SU-DHL-6 (cell line): Measurements from ENCODE around the gene GP1BA.

ENCODE experiments used
- H2AFZ ChIP-seq: fragments of 200-600 bp; sonication (generic); 2 replicates; pipeline ENCODE4 v1.6.1; 2014; ENCODE audit warnings: low read depth, mild to moderate bottlenecking, moderate library complexity, mixed read lengths, antibody characterized with exemption, low read length; ENCODE audit not compliant: severe bottlenecking
- H3F3A ChIP-seq: fragments of 200-600 bp; shearing (Covaris generic); 2 replicates; pipeline ENCODE4 v1.6.0; 2016; ENCODE audit warnings: antibody characterized with exemption, mild to moderate bottlenecking; ENCODE audit not compliant: insufficient read depth
- H3K27ac ChIP-seq: fragments of 200-600 bp; sonication (generic); 2 replicates; pipeline ENCODE4 v1.5.1; 2016; ENCODE audit warnings: low read depth, mild to moderate bottlenecking, low read length, moderate library complexity, mixed read lengths
- H3K27me3 ChIP-seq: fragments of 200-600 bp; sonication (generic), shearing (Covaris generic); 2 replicates; pipeline ENCODE4 v1.6.0; 2014; ENCODE audit warnings: mild to moderate bottlenecking, low read length
- H3K36me3 ChIP-seq: fragments of 200-600 bp; sonication (generic); 2 replicates; pipeline ENCODE4 v1.6.1; 2014; ENCODE audit warnings: mild to moderate bottlenecking, low read length, mixed read lengths
- H3K4me2 ChIP-seq: fragments of 300-600, 200-600 bp; shearing (Covaris generic), sonication (generic); 2 replicates; pipeline ENCODE4 v1.6.0; 2014; ENCODE audit warnings: low read length, low read depth, mild to moderate bottlenecking; ENCODE audit not compliant: poor library complexity, severe bottlenecking
- H3K4me3 ChIP-seq: fragments of 200-600 bp; sonication (generic); 2 replicates; pipeline ENCODE4 v1.5.1; 2014; ENCODE audit warnings: antibody characterized with exemption, low read length, mild to moderate bottlenecking, mixed read lengths; ENCODE audit not compliant: insufficient read depth, poor library complexity, severe bottlenecking
- H3K79me2 ChIP-seq: fragments of 200-600 bp; sonication (generic); 2 replicates; pipeline ENCODE4 v1.6.1; 2014; ENCODE audit warnings: mild to moderate bottlenecking, low read length, moderate library complexity; ENCODE audit not compliant: insufficient read depth
- H3K9ac ChIP-seq: fragments of 200-600 bp; sonication (generic); 2 replicates; pipeline ENCODE4 v1.7.0; 2014; ENCODE audit warnings: mild to moderate bottlenecking, low read length
- H3K9me2 ChIP-seq: fragments of 200-600 bp; sonication (generic); replicated peaks from 2 replicates; pipeline ENCODE4 v1.6.1; 2014; ENCODE audit warnings: low read length; ENCODE audit not compliant: insufficient read depth
- H3K9me3 ChIP-seq: fragments of 200-600 bp; sonication (generic); 2 replicates; pipeline ENCODE4 v1.6.1; 2014; ENCODE audit warnings: low read length, mixed read lengths; ENCODE audit not compliant: insufficient read depth
- H4K20me1 ChIP-seq: fragments of 200-600 bp; sonication (generic); 2 replicates; pipeline ENCODE4 v1.6.1; 2014; ENCODE audit warnings: low read depth, mild to moderate bottlenecking, antibody characterized with exemption, low read length, moderate library complexity, mixed read lengths
- EZH2phosphoT487 ChIP-seq: fragments of 200-600 bp; sonication (generic), shearing (Covaris generic); conservative IDR thresholded peaks from 2 replicates; pipeline ENCODE4 v1.6.1; 2018; ENCODE audit warnings: mild to moderate bottlenecking, antibody characterized with exemption, low read length, moderate library complexity, mixed read lengths
- TF ChIP-seq, protein P1 (sequence below): fragments of 200-600 bp; sonication (generic); IDR thresholded peaks from one replicate; pipeline ENCODE4 v1.5.1; 2017; ENCODE audit warnings: antibody characterized with exemption, mild to moderate bottlenecking, low read length, moderate library complexity; ENCODE audit not compliant: insufficient read depth, poor library complexity, severe bottlenecking

Gene GP1BA

DNA sequence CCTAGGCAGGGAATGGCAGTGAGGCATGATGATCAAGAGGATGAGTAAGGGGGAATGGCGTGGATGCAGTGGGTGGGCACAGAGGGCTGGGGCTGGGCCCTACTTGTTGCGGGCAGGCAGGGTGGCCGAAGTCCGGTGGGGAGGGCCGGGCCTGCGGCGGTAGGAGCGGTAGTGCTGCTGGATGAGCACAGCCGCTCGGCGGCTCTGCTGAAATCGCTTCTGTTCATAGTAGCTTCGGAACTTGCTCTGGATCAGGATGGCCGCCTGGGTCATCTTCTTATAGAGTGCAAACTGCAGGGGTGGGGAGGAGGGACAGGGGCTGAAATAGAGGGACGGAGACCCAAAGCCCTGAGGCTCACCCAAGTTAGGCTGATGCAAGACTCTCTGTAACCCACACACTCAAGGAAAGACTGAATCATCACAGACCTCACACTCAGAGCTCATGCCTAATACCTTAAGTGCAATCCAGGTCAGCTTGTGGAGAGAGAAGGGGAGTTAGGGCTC lies 37.0 kb downstream of the GP1BA start:
- Histone ChIP-seq H3K36me3 (no peaks in the 10 kb centered on the region), H3K9me3 (no peaks in the 10 kb centered on the region), H3K4me2 (peak overlapping the region; percentile 92), H3K79me2 (peaks cover 8% of the 10 kb centered on the region; the same call in 1 of the 2 replicates), H3K4me3 (no peak overlapping the region), H3K9ac (no peak overlapping the region), H3K27me3 (no peaks in the 10 kb centered on the region), H3F3A (no peaks in the 10 kb centered on the region), H2AFZ (no peak overlapping the region), H3K9me2 (no peaks in the 10 kb centered on the region), H4K20me1 (no peaks in the 10 kb centered on the region), H3K27ac (no peak overlapping the region)
- no peak for TF ChIP-seq EZH2phosphoT487
- TF ChIP-seq, protein P1, sequence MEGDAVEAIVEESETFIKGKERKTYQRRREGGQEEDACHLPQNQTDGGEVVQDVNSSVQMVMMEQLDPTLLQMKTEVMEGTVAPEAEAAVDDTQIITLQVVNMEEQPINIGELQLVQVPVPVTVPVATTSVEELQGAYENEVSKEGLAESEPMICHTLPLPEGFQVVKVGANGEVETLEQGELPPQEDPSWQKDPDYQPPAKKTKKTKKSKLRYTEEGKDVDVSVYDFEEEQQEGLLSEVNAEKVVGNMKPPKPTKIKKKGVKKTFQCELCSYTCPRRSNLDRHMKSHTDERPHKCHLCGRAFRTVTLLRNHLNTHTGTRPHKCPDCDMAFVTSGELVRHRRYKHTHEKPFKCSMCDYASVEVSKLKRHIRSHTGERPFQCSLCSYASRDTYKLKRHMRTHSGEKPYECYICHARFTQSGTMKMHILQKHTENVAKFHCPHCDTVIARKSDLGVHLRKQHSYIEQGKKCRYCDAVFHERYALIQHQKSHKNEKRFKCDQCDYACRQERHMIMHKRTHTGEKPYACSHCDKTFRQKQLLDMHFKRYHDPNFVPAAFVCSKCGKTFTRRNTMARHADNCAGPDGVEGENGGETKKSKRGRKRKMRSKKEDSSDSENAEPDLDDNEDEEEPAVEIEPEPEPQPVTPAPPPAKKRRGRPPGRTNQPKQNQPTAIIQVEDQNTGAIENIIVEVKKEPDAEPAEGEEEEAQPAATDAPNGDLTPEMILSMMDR, result no peak

DNA sequence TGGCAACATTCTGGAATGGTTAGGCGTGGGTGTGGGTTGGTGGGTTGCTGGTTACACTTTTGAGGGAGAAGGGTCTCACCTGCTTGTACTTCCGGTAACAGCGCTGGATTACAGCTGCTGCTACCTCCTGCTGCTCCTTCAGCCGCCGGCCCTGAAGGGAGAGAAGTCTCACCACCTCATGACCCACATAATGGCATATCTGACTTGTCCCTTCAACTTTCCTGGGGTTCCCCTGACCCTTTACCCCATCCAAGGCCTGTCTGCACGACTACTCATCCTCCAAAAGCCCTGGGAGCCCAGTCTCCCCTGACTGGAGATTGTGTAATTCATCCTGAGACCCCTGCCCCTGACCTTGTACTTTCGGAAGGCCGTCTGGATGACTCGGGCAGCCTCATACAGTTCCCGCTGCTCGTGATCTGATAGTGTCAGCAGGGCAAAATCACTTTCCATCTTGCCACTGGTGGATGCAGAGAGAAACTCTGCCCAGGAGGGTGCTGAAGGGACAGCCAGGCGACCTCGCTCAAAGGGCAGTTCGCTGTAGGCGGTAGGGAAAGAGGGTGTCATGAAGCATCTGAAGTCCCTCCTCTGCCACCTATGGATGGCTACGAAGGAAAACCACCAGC lies 37.6 kb downstream of the GP1BA start:
- Histone ChIP-seq H3K27ac (no peak overlapping the region), H3K79me2 (peaks cover 8% of the 10 kb centered on the region; the same call in 1 of the 2 replicates), H3F3A (no peaks in the 10 kb centered on the region), H3K4me2 (no peak overlapping the region), H3K9ac (no peak overlapping the region), H3K36me3 (no peaks in the 10 kb centered on the region), H3K9me3 (no peaks in the 10 kb centered on the region), H3K27me3 (no peaks in the 10 kb centered on the region), H4K20me1 (no peaks in the 10 kb centered on the region), H3K4me3 (no peak overlapping the region), H2AFZ (no peak overlapping the region), H3K9me2 (no peaks in the 10 kb centered on the region)
- TF ChIP-seq, protein P1, result no peak
- TF ChIP-seq EZH2phosphoT487, result no peak

DNA sequence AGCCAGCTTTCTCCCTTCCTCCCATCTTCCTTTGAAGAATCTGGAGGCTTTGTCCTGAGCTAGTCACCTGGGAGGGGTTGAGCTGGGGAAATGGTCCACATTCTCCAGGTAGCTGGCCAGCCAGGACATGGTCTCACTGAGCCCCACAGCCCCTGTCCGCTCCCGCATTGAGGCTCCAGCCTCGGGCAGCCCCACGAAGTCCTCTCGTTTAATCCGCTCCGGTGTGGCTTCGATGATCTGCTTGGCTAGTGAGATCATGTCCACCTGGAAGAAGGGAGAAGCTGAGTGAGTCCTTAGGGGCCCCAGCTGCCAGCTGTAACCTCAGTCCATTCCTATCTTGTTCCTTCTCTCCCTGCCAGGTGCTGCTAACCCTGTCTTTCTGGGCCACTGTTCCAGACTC lies 38.2 kb downstream of the GP1BA start:
- Histone ChIP-seq H3K9ac (no peak overlapping the region), H3K4me3 (no peak overlapping the region), H2AFZ (no peak overlapping the region), H3K9me3 (no peaks in the 10 kb centered on the region), H3K9me2 (no peaks in the 10 kb centered on the region), H3K27ac (no peak overlapping the region), H3K79me2 (peaks cover 8% of the 10 kb centered on the region; the same call in 1 of the 2 replicates), H3F3A (no peaks in the 10 kb centered on the region), H3K27me3 (no peaks in the 10 kb centered on the region), H3K4me2 (no peak overlapping the region), H3K36me3 (no peaks in the 10 kb centered on the region), H4K20me1 (no peaks in the 10 kb centered on the region)
- TF ChIP-seq, protein P1, result no peak
- TF ChIP-seq EZH2phosphoT487, result no peak
